Stimulated activated CD8-positive, alpha-beta memory T cell treated with anti-CD3 and anti-CD28 coated beads, Interleukin-7, amount 100 ng/mL, for 4 hours (primary cell): ENCODE data around the gene BRPF3.

Experiments used
- DNase-seq, 2 donors: peaks; one replicate each; pipeline ENCODE4 v3.0.0-alpha.2; 2020; ENCODE audit warnings: low read depth in 2 of 2

Gene BRPF3

GRCh38 chr6:36229223-36229622 lies 32.7 kb downstream of the BRPF3 start:
- DNase-seq = no peak

GRCh38 chr6:36230371-36230770 lies 33.8 kb downstream of the BRPF3 start:
- DNase-seq = no peak

GRCh38 chr6:36232172-36232571 lies 35.6 kb downstream of the BRPF3 start:
- DNase-seq = no peak

- DNase-seq = no peak
Measured at GRCh38 chr6:36235309-36235708, 38.8 kb downstream of the BRPF3 start.

GRCh38 chr6:36235862-36236261 lies 39.3 kb downstream of the BRPF3 start:
- no peak for DNase-seq

- no peak for DNase-seq
Measured at GRCh38 chr6:36239774-36240173, 43.2 kb downstream of the BRPF3 start.

- DNase-seq = no peak
Measured at GRCh38 chr6:36241728-36242127, 45.2 kb downstream of the BRPF3 start.

- no peak for DNase-seq
Measured at GRCh38 chr6:36242161-36242560, 45.6 kb downstream of the BRPF3 start.

GRCh38 chr6:36242626-36243025 lies 46.1 kb downstream of the BRPF3 start:
- DNase-seq = no peak

GRCh38 chr6:36243562-36244212 lies 47.1 kb downstream of the BRPF3 start:
- no peak for DNase-seq

- DNase-seq = no peak
Measured at GRCh38 chr6:36244641-36245280, 48.2 kb downstream of the BRPF3 start.

GRCh38 chr6:36245572-36246061 lies 49.1 kb downstream of the BRPF3 start:
- no peak for DNase-seq

GRCh38 chr6:36246506-36247268 lies 50.1 kb downstream of the BRPF3 start:
- no peak for DNase-seq

- no peak for DNase-seq
Measured at GRCh38 chr6:36247693-36248092, 51.1 kb downstream of the BRPF3 start.

GRCh38 chr6:36248980-36249379 lies 52.4 kb downstream of the BRPF3 start:
- DNase-seq = no peak

GRCh38 chr6:36249536-36249935 lies 53.0 kb downstream of the BRPF3 start:
- no peak for DNase-seq

- no peak for DNase-seq
Measured at GRCh38 chr6:36252005-36252404, 55.5 kb downstream of the BRPF3 start.

- no peak for DNase-seq
Measured at GRCh38 chr6:36263390-36264000, 67.0 kb downstream of the BRPF3 start.

- DNase-seq = no peak
Measured at GRCh38 chr6:36265744-36266143, 69.2 kb downstream of the BRPF3 start.

- no peak for DNase-seq
Measured at GRCh38 chr6:36266913-36267644, 70.5 kb downstream of the BRPF3 start.

GRCh38 chr6:36267731-36268477 lies 71.4 kb downstream of the BRPF3 start:
- DNase-seq = no peak
